Heart right ventricle (tissue), 16 donors: ENCODE data around the gene PPIA. TPM values are rescaled to one million over a fixed set of nuclear protein-coding genes. Genes with fewer than 3 reads are reported as not detected.

Experiments
- ATAC-seq, 8 donors: fragments of 200-7000 bp; cut with Tn5 transposase; one replicate each; pipeline ENCODE4 v1.9.1; 2020; ENCODE audit warnings: mild to moderate bottlenecking in 8 of 8, moderate library complexity in 8 of 8, moderate number of reproducible peaks in 1 of 8
- DNase-seq, 2 donors: peaks; one replicate each; pipeline ENCODE4 v3.0.0-alpha.2; 2020
- H3K27ac ChIP-seq, 10 donors: fragments of 200-600 bp; sonication (generic) in 2 of 10; one replicate each; pipeline versions ENCODE4 v1.5.0 to v1.8.0; 2020 to 2022; ENCODE audit warnings: mild to moderate bottlenecking in 3 of 10
- H3K27me3 ChIP-seq, 7 donors: fragments of 200-600 bp; one replicate each; pipeline ENCODE4 v1.8.0; 2021 to 2022; ENCODE audit warnings: mild to moderate bottlenecking in 2 of 7
- H3K36me3 ChIP-seq, 9 donors: fragments of 200-600 bp; sonication (generic) in 1 of 9; one replicate each; pipeline versions ENCODE4 v1.5.0 to v1.8.0; 2020 to 2022; ENCODE audit warnings: mild to moderate bottlenecking in 2 of 9
- H3K4me1 ChIP-seq, 9 donors: fragments of 200-600 bp; sonication (generic) in 1 of 9; one replicate each; pipeline versions ENCODE4 v1.5.0 to v1.8.0; 2020 to 2022; ENCODE audit warnings: mild to moderate bottlenecking in 4 of 9
- H3K4me3 ChIP-seq, 10 donors: fragments of 200-600 bp; sonication (generic) in 2 of 10; one replicate each; pipeline versions ENCODE4 v1.5.0 to v1.8.0; 2020 to 2022; ENCODE audit warnings: mild to moderate bottlenecking in 7 of 10, moderate library complexity in 2 of 10
- H3K9me3 ChIP-seq, 11 donors: fragments of 200-600 bp in 10 of 11; sonication (generic) in 2 of 11; one replicate each; pipeline versions ENCODE4 v1.5.0 to v1.8.0; 2013 to 2022; ENCODE audit warnings: mild to moderate bottlenecking in 2 of 11, control low read depth in 1 of 11, moderate library complexity in 1 of 11
- WGBS, 2 donors: extraction: QIAGEN DNeasy Blood & Tissue Kit; methylation state at CpG; one replicate each; pipeline ENCODE4 v1.1.7; 2013; ENCODE audit warnings: inconsistent platforms in 1 of 2; 5-methylcytosine and 5-hydroxymethylcytosine counted together
- intact Hi-C, 10 donors: fragments of 100-400 bp; cut with DNase I; formaldehyde crosslinking; loops; one replicate each; pipeline versions ENCODE4 v1.11.1 to v1.14.2; 2022
- polyA plus RNA-seq, 2 donors: library from polyadenylated mRNA; stranded (reverse); fragments of 200-250 nt; gene quantifications; one replicate each; pipeline ENCODE4 v1.2.3, GENCODE V29; 2013
- total RNA-seq, 10 donors: library from RNA; stranded (reverse); fragmentation: NEBNext Ultra II Directional in 3 of 10; extraction: Animal tissue kit (Norgen Biotek cat#: 25700) in 3 of 10; gene quantifications; one replicate each; pipeline versions ENCODE4 v1.2.1 to v1.2.4, GENCODE V29; 2021 to 2023
- TF ChIP-seq, protein P1 (sequence below), 9 donors: fragments of 200-600 bp; sonication (generic) in 2 of 9; IDR thresholded peaks; one replicate each; pipeline versions ENCODE4 v1.5.0 to v1.8.0; 2021 to 2022; ENCODE audit warnings: antibody characterized with exemption in 9 of 9, mild to moderate bottlenecking in 5 of 9, moderate library complexity in 1 of 9
- donor health status: Arrhythmogenic right ventricular cardiomyopathy.
- donor health status: ischemic (EF 13 %, LVEDD 7.1; RV severe dilation, severe dysfunction).
- donor health status: healthy with polysubstance abuse.
- donor health status: DM: no; HTN: yes; CAD: no.
- donor health status: DM: no; HTN: no; CAD: no.
- donor health status: ischemic (EF 25% LVEDD 6.9; RV normal size, moderate dysfunction).
- donor health status: ischemic (EF 25% LVEDD 5.7; RV mildly dilated, moderate dysfunction).
- donor health status: healthy.
- donor health status: DM: yes; HTN: yes; CAD: no.
- donor health status: Ischemic cardiomyopathy.
- donor health status: ischemic (EF 35%, LVEDD 5.7; RV mildly dilated, moderate dysfunction).
- donor health status: nonischemic (EF 11% LVEDD 7.7; RV severe dilation, severe dysfunction).
- donor health status: DM: yes; HTN: yes; CAD: no.
- donor health status: PGD.
- donor health status: ischemic (EF 29% LVEDD 5.4; RV normal size, mild dysfunction).
- donor health status: nonischemic (EF 23%, LVEDD 6.1; RV moderate dilation, normal function).

The PPIA gene
- total and polyA plus RNA-seq, 12 donors: 355 to 3,654 (median 438) TPM

DNA sequence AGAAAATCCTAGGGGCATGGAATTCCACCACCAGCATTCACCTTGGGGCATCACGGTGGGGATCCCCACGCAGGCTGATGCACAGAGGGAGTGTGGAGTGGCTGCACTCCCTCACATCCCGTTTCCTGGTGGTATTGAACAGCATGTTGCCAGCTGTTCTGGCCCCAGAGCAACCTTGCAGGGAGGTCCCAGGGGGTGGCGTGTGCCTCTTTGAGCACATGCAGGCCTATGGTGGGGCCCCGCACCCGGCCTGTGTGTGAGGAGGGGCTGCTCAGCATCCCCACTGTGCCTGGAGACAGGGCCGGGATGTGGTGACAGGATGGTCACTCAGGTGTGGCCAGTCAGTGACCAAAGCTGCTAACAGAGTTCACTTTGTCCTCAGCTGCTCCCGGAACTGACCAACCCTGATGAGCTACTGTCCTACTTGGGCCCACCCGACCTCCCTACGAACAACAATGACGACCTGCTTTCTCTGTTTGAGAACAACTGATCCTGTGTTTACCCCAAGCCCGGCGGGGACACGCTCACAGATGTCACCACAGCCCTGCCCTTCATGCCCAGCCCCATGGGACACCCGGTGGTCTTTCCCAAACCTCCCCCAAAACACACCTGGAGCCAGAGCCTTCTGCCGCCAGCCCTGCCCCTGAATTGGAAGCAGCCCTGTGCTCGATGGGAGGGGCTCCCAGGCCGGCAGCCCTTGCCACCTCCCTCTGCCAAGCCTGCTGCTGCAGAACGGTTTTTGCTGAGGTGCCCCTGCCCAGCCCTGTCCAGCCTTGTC is 29.2 kb upstream of the PPIA start:
- no peaks in the 10 kb centered on the region for H3K9me3 ChIP-seq
- peaks cover 21 to 42% (median 38%) of the 10 kb centered on the region in 9 donors for H3K4me1 ChIP-seq
- DNase-seq (peak in 1 of 2 donors; percentile 21), ATAC-seq (peak in 1 of 8 donors; percentile 2)
- H3K36me3 ChIP-seq: peaks cover 5 to 61% (median 51%) of the 10 kb centered on the region in 9 donors
- TF ChIP-seq, protein P1, sequence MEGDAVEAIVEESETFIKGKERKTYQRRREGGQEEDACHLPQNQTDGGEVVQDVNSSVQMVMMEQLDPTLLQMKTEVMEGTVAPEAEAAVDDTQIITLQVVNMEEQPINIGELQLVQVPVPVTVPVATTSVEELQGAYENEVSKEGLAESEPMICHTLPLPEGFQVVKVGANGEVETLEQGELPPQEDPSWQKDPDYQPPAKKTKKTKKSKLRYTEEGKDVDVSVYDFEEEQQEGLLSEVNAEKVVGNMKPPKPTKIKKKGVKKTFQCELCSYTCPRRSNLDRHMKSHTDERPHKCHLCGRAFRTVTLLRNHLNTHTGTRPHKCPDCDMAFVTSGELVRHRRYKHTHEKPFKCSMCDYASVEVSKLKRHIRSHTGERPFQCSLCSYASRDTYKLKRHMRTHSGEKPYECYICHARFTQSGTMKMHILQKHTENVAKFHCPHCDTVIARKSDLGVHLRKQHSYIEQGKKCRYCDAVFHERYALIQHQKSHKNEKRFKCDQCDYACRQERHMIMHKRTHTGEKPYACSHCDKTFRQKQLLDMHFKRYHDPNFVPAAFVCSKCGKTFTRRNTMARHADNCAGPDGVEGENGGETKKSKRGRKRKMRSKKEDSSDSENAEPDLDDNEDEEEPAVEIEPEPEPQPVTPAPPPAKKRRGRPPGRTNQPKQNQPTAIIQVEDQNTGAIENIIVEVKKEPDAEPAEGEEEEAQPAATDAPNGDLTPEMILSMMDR (IDR thresholded peaks at IDR 0.05): no peak
- peak overlapping the region; percentile 38 to 85 (median 58) for H3K27ac ChIP-seq
- 70 to 74% methylated on average over 19 of the region's 19 CpGs for WGBS, 2 donors
- intact Hi-C loops: loop anchor here in 1 of 10 donors (10.0 kb wide), 1 partner anchor 183 kb away; the partner anchor contains the start of gene TMED4
- no peaks in the 10 kb centered on the region for H3K27me3 ChIP-seq
- H3K4me3 ChIP-seq: no peak overlapping the region

DNA sequence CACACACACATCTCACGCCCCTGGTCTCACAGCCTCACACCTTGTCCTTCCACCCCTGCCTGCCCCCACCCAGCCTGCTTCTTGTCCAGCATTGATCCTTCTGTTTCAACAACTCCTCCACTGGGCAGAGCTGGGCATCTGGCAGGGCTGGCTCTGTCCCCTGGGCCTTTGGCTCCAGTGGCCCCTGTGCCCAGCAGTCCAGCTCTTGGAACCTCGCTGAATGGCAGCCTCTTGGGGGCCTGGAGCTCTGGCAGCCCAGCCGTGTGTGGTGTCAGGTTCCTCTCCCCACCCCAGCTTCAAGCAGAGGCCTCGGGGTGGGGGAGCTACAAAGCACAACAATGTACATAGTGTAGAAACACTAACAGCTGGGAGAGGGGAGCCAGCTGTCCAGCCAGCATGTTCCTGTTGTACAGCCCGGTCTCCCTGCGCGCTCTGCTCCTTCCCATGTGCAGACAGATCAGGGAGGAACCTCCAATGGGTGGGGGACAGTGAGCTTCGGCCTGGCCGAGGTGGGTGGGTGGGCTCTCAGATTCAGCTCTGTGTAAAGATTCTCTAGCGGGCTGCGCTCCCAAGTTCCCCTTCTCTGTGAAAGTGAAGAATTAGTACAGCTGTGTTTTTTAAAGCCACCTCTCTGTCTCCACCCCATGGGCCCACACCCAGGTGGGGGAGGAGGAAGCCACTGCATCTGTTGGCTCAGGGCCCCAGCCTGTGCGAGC is 28.4 kb upstream of the PPIA start:
- Histone ChIP-seq H3K4me3 (peak overlapping the region in 3 of 10 donors; percentile 3 to 15 (median 15)), H3K27me3 (no peaks in the 10 kb centered on the region), H3K9me3 (no peaks in the 10 kb centered on the region), H3K4me1 (peaks cover 20 to 39% (median 36%) of the 10 kb centered on the region in 9 donors), H3K27ac (peak overlapping the region; percentile 38 to 85 (median 58)), H3K36me3 (peaks cover 5 to 54% (median 45%) of the 10 kb centered on the region in 9 donors)
- DNase-seq (peak; percentile 71 to 74), ATAC-seq (peak; percentile 57 to 84 (median 80))
- 25 to 34% methylated on average over 12 of the region's 12 CpGs for WGBS, 2 donors
- TF ChIP-seq, protein P1 (IDR thresholded peaks at IDR 0.05): no peak
- intact Hi-C loops: loop anchor here in 1 of 10 donors (10.0 kb wide), 1 partner anchor 183 kb away; the partner anchor contains the start of gene TMED4

DNA sequence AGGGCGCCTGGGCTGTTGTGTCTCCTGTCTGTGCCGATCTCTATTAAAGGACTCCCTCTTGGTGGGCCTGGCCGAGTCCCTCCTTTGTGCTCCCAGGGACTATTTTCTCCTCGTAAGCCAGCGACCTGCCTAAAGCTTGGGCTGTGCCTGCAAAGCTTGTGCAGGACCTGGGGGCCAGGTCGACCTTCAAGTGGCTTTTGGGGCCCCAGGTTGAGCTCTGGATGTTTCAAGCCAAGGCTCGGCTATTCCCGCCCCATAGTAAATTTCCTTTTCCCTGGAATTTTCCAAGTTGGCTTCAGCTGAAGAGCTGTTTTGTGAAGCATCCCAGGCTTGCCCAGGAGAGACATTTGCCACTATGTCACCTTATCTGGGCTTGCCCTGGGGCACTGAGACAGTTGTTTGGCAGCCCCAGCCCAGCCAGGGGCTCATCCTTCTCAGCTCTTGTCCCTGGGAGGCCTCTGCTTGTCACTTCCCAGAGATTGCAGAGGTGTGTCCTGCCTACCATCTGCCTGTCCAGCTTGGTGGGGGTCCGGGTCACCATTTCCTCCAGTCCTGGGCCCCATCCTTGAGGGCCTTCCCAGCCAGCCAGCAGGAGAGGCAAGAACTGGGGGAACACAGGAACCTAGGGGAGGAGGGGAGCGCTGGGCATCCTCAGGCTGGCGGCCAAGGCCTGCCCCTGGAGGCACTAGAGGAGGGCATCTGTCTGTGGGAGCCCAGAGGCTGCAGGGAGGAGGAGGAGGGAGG is 27.7 kb upstream of the PPIA start:
- peak overlapping the region in 4 of 10 donors; percentile 3 to 15 (median 10) for H3K4me3 ChIP-seq
- H3K36me3 ChIP-seq: peaks cover 5 to 46% (median 37%) of the 10 kb centered on the region in 9 donors
- H3K9me3 ChIP-seq: no peaks in the 10 kb centered on the region
- no peaks in the 10 kb centered on the region for H3K27me3 ChIP-seq
- intact Hi-C loops: loop anchor here in 1 of 10 donors (10.0 kb wide), 1 partner anchor 184 kb away; the partner anchor contains the start of gene TMED4
- peaks cover 20 to 39% (median 36%) of the 10 kb centered on the region in 9 donors for H3K4me1 ChIP-seq
- peak overlapping the region; percentile 38 to 85 (median 58) for H3K27ac ChIP-seq
- WGBS, 2 donors: 33 to 34% methylated on average over 11 of the region's 11 CpGs
- TF ChIP-seq, protein P1 (IDR thresholded peaks at IDR 0.05): no peak
- DNase-seq (peak in 1 of 2 donors; percentile 30), ATAC-seq (peak in 7 of 8 donors; percentile 2 to 54 (median 18))
